Kidney (tissue), 14 donors: ENCODE results near the gene SNX5. TPM values are rescaled to one million over a fixed set of nuclear protein-coding genes. Genes with fewer than 3 reads are reported as not detected.

Experiments used
- DNase-seq, 5 donors: peaks; one replicate each; pipeline ENCODE4 v3.0.0-alpha.2; 2013 to 2020
- FAIRE-seq: peaks from 2 replicates; lab custom pipeline; 2012; peaks lifted over from hg19 to GRCh38; lab: Jason Lieb, UNC
- H3K27ac ChIP-seq, 2 donors: one replicate each; pipeline ENCODE4 v1.7.0; 2013; ENCODE audit warnings: low read depth in 2 of 2, low read length in 2 of 2, inconsistent platforms in 1 of 2
- H3K27me3 ChIP-seq: one replicate; pipeline ENCODE4 v1.7.1; 2013; ENCODE audit warnings: low read length, inconsistent platforms; ENCODE audit not compliant: control insufficient read depth, insufficient read depth
- H3K36me3 ChIP-seq, 3 donors: one replicate each; pipeline versions ENCODE4 v1.7.0 to v1.7.1; 2013; ENCODE audit warnings: low read length in 3 of 3, control low read depth in 1 of 3, inconsistent platforms in 1 of 3; ENCODE audit not compliant: insufficient read depth in 3 of 3, control insufficient read depth in 2 of 3
- H3K4me1 ChIP-seq, 3 donors: one replicate each; pipeline versions ENCODE4 v1.7.0 to v1.7.1; 2013; ENCODE audit warnings: low read length in 3 of 3, inconsistent platforms in 1 of 3, low read depth in 1 of 3; ENCODE audit not compliant: control insufficient read depth in 2 of 3, insufficient read depth in 2 of 3
- H3K4me3 ChIP-seq, 3 donors: one replicate each; pipeline versions ENCODE4 v1.7.0 to v1.8.1; 2013; ENCODE audit warnings: low read length in 3 of 3, control low read depth in 1 of 3, inconsistent platforms in 1 of 3
- H3K9ac ChIP-seq, 3 donors: one replicate each; pipeline versions ENCODE4 v1.7.0 to v1.7.1; 2013; ENCODE audit warnings: low read length in 3 of 3, control low read depth in 1 of 3, inconsistent platforms in 1 of 3
- H3K9me3 ChIP-seq, 3 donors: one replicate each; pipeline versions ENCODE4 v1.7.0 to v1.7.1; 2013; ENCODE audit warnings: low read length in 3 of 3, control low read depth in 1 of 3, inconsistent platforms in 1 of 3; ENCODE audit not compliant: control insufficient read depth in 2 of 3, insufficient read depth in 1 of 3
- intact Hi-C: fragments of 100-400 bp; cut with DNase I; formaldehyde crosslinking; loops from one replicate; pipeline ENCODE4 v1.11.1; 2022
- polyA plus RNA-seq: library from polyadenylated mRNA; stranded (reverse); fragments of 350-450 nt; fragmentation: Illumina TruSeq; extraction: RNeasy Lipid Tissue Mini Kit (QIAGEN cat#74804); gene quantifications from one replicate; pipeline ENCODE4 v1.2.3, GENCODE V29; 2014; ENCODE audit warnings: low read depth, low replicate concordance; ENCODE audit not compliant: insufficient read depth
- total RNA-seq: library from RNA; stranded (reverse); fragmentation: NEBNext Ultra II Directional; extraction: Animal tissue kit (Norgen Biotek cat#: 25700); gene quantifications from one replicate; pipeline ENCODE4 v1.2.1, GENCODE V29; 2021
- TF ChIP-seq, protein P1 (sequence below): IDR thresholded peaks from 3 replicates; pipeline ENCODE4 v1.5.1; 2012; ENCODE audit warnings: mild to moderate bottlenecking, moderate library complexity, borderline replicate concordance; ENCODE audit not compliant: insufficient read depth; ENCODE audit errors: extremely low read depth
- donor health status: control.
- donor health status: control.
- donor health status: control.
- donor health status: control.
- donor health status: control.
- donor health status: DM: yes; HTN: yes; CAD: no.
- donor health status: Normal renal cell carcinoma (clear cell type).

Gene SNX5
- total and polyA plus RNA-seq, 2 donors from 2014 or later: 94.9 to 133 TPM

DNA sequence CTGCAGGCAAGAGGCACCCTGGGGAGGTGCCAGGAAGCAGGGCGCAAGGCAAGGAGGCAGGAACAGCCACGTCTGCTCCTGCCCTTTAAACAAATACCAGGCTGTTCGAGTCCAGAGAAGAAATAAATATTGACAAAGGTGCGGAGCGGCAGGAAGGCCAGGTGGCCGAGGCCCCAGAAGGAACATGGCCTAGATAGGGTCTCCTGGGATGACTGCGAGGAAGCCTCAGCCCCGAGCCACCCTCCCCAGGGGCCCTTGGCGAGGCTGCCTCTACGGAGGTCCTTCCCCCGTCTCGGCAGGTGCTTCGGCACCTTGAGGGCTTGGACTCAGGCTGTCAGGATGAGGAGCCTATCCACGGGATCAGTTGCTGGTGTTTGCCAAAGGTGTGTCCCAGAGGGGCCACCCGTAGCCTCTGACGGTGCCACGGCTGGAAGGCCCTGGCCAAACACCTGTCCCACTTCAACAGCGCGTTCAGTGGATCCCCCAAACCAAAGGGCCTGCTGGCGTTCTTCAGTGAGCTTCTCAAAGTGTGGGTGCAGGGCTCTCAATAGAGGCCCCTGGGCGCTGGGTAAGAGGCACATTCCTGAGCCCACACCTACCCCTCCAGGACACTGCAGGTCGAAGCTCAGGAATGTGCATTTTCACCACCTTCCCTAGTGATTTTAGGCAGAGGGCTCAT lies 39.8 kb downstream of the SNX5 start:
- TF ChIP-seq, protein P1, sequence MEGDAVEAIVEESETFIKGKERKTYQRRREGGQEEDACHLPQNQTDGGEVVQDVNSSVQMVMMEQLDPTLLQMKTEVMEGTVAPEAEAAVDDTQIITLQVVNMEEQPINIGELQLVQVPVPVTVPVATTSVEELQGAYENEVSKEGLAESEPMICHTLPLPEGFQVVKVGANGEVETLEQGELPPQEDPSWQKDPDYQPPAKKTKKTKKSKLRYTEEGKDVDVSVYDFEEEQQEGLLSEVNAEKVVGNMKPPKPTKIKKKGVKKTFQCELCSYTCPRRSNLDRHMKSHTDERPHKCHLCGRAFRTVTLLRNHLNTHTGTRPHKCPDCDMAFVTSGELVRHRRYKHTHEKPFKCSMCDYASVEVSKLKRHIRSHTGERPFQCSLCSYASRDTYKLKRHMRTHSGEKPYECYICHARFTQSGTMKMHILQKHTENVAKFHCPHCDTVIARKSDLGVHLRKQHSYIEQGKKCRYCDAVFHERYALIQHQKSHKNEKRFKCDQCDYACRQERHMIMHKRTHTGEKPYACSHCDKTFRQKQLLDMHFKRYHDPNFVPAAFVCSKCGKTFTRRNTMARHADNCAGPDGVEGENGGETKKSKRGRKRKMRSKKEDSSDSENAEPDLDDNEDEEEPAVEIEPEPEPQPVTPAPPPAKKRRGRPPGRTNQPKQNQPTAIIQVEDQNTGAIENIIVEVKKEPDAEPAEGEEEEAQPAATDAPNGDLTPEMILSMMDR: no peak
- no peak for DNase-seq
- Histone ChIP-seq H3K27ac (no peak overlapping the region), H3K4me3 (no peak overlapping the region), H3K36me3 (no peaks in the 10 kb centered on the region), H3K27me3 (no peaks in the 10 kb centered on the region), H3K4me1 (no peaks in the 10 kb centered on the region), H3K9ac (no peak overlapping the region), H3K9me3 (no peaks in the 10 kb centered on the region)
- intact Hi-C loops: no loop called here
- no peak for FAIRE-seq

DNA sequence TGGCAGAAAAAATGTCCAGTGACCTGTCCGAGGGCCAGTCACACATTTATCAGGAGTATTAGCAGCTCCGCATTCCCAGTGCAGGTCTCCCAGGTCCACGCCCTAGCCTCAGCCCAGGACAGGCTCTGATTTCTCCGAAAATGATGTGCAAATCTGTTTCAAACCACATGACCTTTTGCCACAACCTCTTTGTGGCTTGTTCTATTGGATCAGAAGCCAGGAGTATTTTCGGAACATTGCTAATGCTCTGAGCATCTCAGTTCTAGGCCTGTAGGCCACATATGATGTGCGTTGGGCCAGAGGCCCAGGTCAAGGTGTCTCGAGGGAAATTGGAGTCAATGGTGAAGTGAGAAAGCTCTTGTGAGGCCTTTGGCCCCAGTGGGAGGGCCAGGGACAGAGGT lies 40.4 kb downstream of the SNX5 start:
- H3K9me3 ChIP-seq: no peaks in the 10 kb centered on the region
- H3K27ac ChIP-seq: no peak overlapping the region
- no peaks in the 10 kb centered on the region for H3K4me1 ChIP-seq
- intact Hi-C loops: no loop called here
- TF ChIP-seq, protein P1: no peak
- H3K27me3 ChIP-seq: no peaks in the 10 kb centered on the region
- no peak for FAIRE-seq
- no peak overlapping the region for H3K4me3 ChIP-seq
- no peaks in the 10 kb centered on the region for H3K36me3 ChIP-seq
- no peak for DNase-seq
- no peak overlapping the region for H3K9ac ChIP-seq

DNA sequence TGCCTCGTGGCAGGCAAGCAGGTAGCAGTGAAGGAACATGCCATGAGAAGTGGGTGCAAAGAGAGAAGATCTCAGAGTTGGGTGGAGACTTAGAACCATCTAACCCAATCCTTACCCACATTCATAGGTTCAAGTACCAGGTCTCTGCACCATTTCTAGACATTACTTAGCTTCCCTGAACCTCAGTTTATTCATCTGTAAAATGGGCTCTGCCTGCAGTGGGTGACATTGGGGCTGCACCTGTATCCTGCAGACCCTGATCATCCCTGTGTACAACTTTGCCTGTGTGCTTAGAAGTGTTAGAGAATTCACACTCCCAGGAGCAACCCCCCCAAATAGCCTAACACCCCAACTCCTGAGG lies 42.7 kb downstream of the SNX5 start:
- no peak for DNase-seq
- FAIRE-seq: no peak
- no peak overlapping the region for H3K27ac ChIP-seq
- H3K4me1 ChIP-seq: no peaks in the 10 kb centered on the region
- no peaks in the 10 kb centered on the region for H3K27me3 ChIP-seq
- H3K4me3 ChIP-seq: no peak overlapping the region
- H3K9me3 ChIP-seq: no peaks in the 10 kb centered on the region
- no peaks in the 10 kb centered on the region for H3K36me3 ChIP-seq
- intact Hi-C loops: no loop called here
- H3K9ac ChIP-seq: no peak overlapping the region
- TF ChIP-seq, protein P1: no peak
